Measurements from ENCODE around the gene RABGAP1L. TPM values are rescaled to one million over a fixed set of nuclear protein-coding genes. Genes with fewer than 3 reads are reported as not detected.

Gene RABGAP1L
- total and polyA plus RNA-seq, 2 of the 4 experiments (the other 2 are of a cell fraction) = 7.9 to 26.7 TPM

- peak; percentile 81 for ATAC-seq (ENCODE audit: low read depth)
Measured at GRCh38 chr1:174740249-174740968, 581.1 kb downstream of the RABGAP1L start.

More at GRCh38 chr1:174740249-174740968, 581.1 kb downstream of the RABGAP1L start:
- BruUV-seq (replicated peaks) = no TSS peak
- Histone ChIP-seq H4K20me1 (ENCODE audit: insufficient read depth, low read length) (no peaks in the 10 kb centered on the region), H2BK5ac (ENCODE audit: low read depth, low read length, poor library complexity, severe bottlenecking) (no peak overlapping the region), H2BK20ac (ENCODE audit: low read depth, low read length) (no peak overlapping the region), H4K8ac (ENCODE audit: low read depth in 2 of 2, low read length in 2 of 2) (no peak overlapping the region), H3K4ac (ENCODE audit: low read depth, low read length) (no peak overlapping the region), H3K9ac (ENCODE audit: low read depth, low read length) (no peak overlapping the region), H4K5ac (ENCODE audit: low read depth, low read length) (no peak overlapping the region), H3K14ac (replicated peaks; ENCODE audit: low read depth, low read length) (no peak overlapping the region), H3K27me3 (ENCODE audit: control insufficient read depth, insufficient read depth, low read length) (no peaks in the 10 kb centered on the region), H2AK5ac (ENCODE audit: low read depth, low read length) (no peak overlapping the region), H3K36me3 (ENCODE audit: control insufficient read depth, insufficient read depth, low read length) (no peaks in the 10 kb centered on the region), H2AFZ (replicated peaks; ENCODE audit: low read length, poor library complexity) (no peak overlapping the region), H3K23ac (ENCODE audit: low read depth, low read length) (no peak overlapping the region), H3K4me2 (ENCODE audit: low read depth, low read length) (peak overlapping the region; percentile 46; the same call in 1 of the 2 replicates), H3K4me1 (ENCODE audit: control insufficient read depth, insufficient read depth, low read length) (no peaks in the 10 kb centered on the region), H3K18ac (ENCODE audit: low read depth, low read length) (no peak overlapping the region), H2BK15ac (ENCODE audit: low read depth, low read length) (no peak overlapping the region), H4K91ac (ENCODE audit: insufficient read depth, low read depth, low read length) (no peak overlapping the region), H3K27ac (ENCODE audit: insufficient read depth, low read length) (no peak overlapping the region), H2AK9ac (replicated peaks; ENCODE audit: low read depth, low read length, poor library complexity) (no peak overlapping the region), H3K9me1 (ENCODE audit: insufficient read depth, low read length) (no peaks in the 10 kb centered on the region), H3K4me3 (ENCODE audit: insufficient read depth, low read depth, low read length) (no peak overlapping the region), H3K56ac (ENCODE audit: extremely low read depth, insufficient read depth, low read length) (no peak overlapping the region), H3K9me3 (ENCODE audit: control insufficient read depth, insufficient read depth, low read length) (no peaks in the 10 kb centered on the region), H2BK120ac (ENCODE audit: low read depth, low read length) (no peak overlapping the region), H3K79me1 (ENCODE audit: low read depth in 1 of 2, low read length in 2 of 2) (no peaks in the 10 kb centered on the region)
- ChIA-PET POLR2A (ENCODE audit: unreplicated experiment) (no interaction called here), CTCF (interaction anchor here (0.5 to 1.5 kb wide), 3 partner anchors 478 to 865 kb away, joined by 3 to 4 read pairs (median 3); no protein-coding TSS in a partner anchor)
- dilution Hi-C loops (cut with HindIII; ENCODE audit: low sequenced_read_pairs, unreplicated experiment) = no loop called here
- no CpG with 5 or more reads among the region's 2 CpGs for WGBS, 2 experiments (ENCODE audit: extremely low coverage in 2 of 2, insufficient read length in 1 of 2)
- DNase-seq = peak; percentile 42
- in situ Hi-C loops (cut with MboI; ENCODE audit: low sequenced_read_pairs) = loop anchor here (25.0 kb wide), 1 partner anchor 2003 kb away; no protein-coding TSS in a partner anchor
- TF ChIP-seq NFE2L2 (IDR thresholded peaks at IDR 0.05; ENCODE audit: low read depth, low read length) (no peak), RFX5 (IDR thresholded peaks at IDR 0.05; ENCODE audit: low read depth, low read length) (peak; percentile 87), MXI1 (IDR thresholded peaks at IDR 0.05; ENCODE audit: borderline replicate concordance, low read depth, low read length) (no peak), CTCF (conservative IDR thresholded peaks at IDR 0.05; ENCODE audit: low read depth, low read length) (no peak), MAFK (IDR thresholded peaks at IDR 0.05; ENCODE audit: low read depth, low read length) (no peak), RCOR1 (IDR thresholded peaks at IDR 0.05; ENCODE audit: insufficient replicate concordance, low read length) (no peak), CHD1 (IDR thresholded peaks at IDR 0.05; ENCODE audit: low read depth, low read length) (no peak), RAD21 (IDR thresholded peaks at IDR 0.05; ENCODE audit: low read length) (no peak), USF2 (IDR thresholded peaks at IDR 0.05; ENCODE audit: low read depth, low read length) (no peak), BHLHE40 (IDR thresholded peaks at IDR 0.05; ENCODE audit: low read depth, low read length) (no peak), CEBPB (IDR thresholded peaks at IDR 0.05; ENCODE audit: low read depth, low read length) (peak; percentile 67), SMC3 (IDR thresholded peaks at IDR 0.05; ENCODE audit: low read depth, low read length) (no peak)
- intact Hi-C loops (cut with micrococcal nuclease) = loop anchor here (1.0 to 10.0 kb wide), 4 partner anchors 477 to 1996 kb away; no protein-coding TSS in a partner anchor
